ENCODE results near the gene NHLRC4. TPM values are rescaled to one million over a fixed set of nuclear protein-coding genes. Genes with fewer than 3 reads are reported as not detected.
A peak's percentile ranks its signal among the peaks of the same experiment; 100 is the strongest.

NHLRC4 gene
- total RNA-seq, 2 experiments from 2014 or later = 0.60 to 0.67 TPM

- no peak for DNase-seq
- CTCF ChIA-PET = no interaction called here
- no peaks in the 10 kb centered on the region for H3K9me3 Mint-ChIP-seq
- no peaks in the 10 kb centered on the region for H3K27me3 Mint-ChIP-seq (ENCODE audit: low read depth)
- H3K27ac Mint-ChIP-seq = no peak overlapping the region
- no peak overlapping the region for H3K4me3 Mint-ChIP-seq
- peaks cover 4% of the 10 kb centered on the region for H3K36me3 Mint-ChIP-seq (ENCODE audit: low read depth)
- intact Hi-C loops (cut with micrococcal nuclease) = no loop called here
- peaks cover 4% of the 10 kb centered on the region for H3K4me1 Mint-ChIP-seq (ENCODE audit: low read depth)
These were observed 31.9 kb upstream of the NHLRC4 start for GRCh38 chr16:534856-535445.

DNA sequence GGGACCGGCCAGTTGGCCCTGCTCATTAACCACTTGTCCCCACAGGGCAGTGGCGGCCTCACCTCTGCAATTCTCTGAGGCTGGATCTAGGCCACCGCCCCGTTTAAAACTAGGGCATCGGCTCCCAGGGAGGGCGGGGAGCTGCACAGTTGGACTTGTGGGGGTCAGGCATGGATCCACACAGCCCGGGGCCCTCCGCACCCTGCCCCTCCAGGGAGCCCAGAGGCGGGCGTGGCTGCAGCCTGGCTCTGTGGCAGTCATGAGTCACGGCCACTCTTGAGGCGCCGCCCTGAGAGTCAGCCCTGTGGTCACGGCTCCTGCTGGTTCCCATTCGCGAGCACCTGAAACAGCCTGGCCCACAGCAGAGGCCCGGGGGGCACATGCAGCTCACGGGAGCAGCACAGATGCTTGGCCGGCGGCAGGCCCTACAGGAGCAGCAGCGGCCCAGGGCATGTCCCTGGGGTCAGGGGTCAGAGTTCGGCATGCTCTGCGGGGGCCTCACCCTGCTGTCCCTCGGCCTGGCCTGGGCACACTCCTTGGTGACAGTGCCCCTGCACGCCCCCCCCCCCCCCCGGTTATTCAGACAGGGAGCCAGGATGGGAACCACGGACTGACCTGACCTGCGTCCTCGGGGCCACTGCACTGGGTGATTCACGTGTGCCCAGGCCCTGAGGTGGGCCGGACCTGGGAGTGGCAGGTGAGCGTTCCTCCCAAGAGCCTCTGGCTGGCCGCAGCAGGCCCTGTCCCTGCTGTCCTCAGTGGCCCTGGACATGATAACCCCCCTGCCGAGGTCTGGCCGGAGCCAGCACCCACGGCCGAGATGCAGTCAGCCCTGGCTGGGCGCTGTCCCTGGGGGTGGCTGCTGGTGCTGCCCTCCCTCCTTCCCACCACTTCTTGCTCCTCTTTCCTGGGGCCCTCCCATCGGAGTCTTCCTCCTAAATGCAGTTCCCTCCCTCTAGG is 31.1 kb upstream of the NHLRC4 start:
- intact Hi-C loops (cut with micrococcal nuclease) = no loop called here
- peaks cover 4% of the 10 kb centered on the region for H3K36me3 Mint-ChIP-seq (ENCODE audit: low read depth)
- no peak for DNase-seq
- CTCF ChIA-PET = no interaction called here
- no peak overlapping the region for H3K27ac Mint-ChIP-seq
- no peaks in the 10 kb centered on the region for H3K4me1 Mint-ChIP-seq (ENCODE audit: low read depth)
- no peak overlapping the region for H3K4me3 Mint-ChIP-seq
- H3K9me3 Mint-ChIP-seq = no peaks in the 10 kb centered on the region
- H3K27me3 Mint-ChIP-seq (ENCODE audit: low read depth) = no peaks in the 10 kb centered on the region

DNA sequence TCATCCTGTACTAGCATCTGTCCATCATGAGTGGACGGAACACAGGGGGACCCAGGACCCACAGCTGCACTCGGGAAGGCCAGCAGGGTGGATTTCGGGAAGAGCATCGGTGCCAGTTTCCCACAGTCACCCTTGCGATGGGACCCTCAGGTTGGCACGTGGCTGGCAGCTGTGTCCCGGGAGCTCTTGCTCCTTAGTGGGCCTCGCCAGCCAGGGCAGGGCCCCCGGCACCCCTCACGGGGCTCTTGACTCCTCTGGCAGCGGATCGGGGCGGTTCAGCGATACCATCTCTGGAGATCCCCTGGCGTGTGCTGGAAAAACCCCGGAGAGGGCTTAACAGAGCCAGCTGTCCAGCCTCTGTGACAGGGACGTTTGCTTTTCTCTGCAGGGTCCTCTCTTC is 30.1 kb upstream of the NHLRC4 start:
- H3K9me3 Mint-ChIP-seq = no peaks in the 10 kb centered on the region
- peaks cover 4% of the 10 kb centered on the region for H3K36me3 Mint-ChIP-seq (ENCODE audit: low read depth)
- CTCF ChIA-PET = no interaction called here
- no peak overlapping the region for H3K27ac Mint-ChIP-seq
- H3K4me1 Mint-ChIP-seq (ENCODE audit: low read depth) = no peaks in the 10 kb centered on the region
- H3K27me3 Mint-ChIP-seq (ENCODE audit: low read depth) = no peaks in the 10 kb centered on the region
- intact Hi-C loops (cut with micrococcal nuclease) = no loop called here
- no peak for DNase-seq
- H3K4me3 Mint-ChIP-seq = no peak overlapping the region

DNA sequence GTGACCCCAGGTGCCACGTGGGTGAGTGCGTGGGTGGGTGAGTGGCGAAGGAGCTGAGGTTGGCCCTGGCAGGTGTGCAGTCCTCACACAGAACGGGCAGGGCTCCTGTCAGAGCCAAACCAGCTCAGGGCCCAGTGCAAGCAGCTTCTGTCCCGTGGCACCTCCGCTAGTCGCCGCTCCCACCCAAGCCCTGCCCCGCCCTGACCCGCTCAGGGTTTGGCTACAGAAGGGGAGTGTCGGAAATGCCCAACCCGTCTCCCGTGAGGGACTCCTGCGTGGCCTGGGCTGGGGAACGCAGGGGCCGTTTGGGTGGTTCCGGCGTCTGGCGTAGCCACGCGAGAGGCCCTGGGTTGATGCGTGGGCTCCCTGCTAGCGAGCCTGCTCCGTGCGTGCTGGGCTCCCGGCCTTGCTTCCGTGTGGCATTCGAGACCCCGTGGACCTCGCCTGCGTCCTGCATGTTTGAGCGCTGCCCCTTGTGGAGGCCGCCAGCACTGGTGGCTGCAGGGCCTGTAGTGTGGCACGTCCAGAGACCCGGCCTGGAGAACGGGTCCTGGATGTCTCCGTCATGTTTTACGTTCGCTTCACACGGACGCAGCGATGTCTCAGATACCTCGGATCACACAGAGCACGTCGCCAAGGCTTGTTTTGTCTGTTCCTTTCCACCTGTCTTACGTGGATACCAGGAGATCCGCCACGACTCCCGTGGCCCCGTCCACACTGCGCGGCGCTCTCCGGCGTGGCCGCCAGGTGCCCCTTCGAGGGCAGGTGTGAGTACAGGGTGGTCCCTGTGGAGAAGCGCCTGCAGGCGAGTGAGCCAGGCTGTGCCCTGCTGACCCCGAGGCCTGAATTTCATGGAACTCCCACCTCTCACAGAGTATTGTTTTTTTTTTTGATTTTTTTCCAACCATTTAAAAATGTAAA is 29.1 kb upstream of the NHLRC4 start:
- Mint-ChIP-seq H3K4me1 (ENCODE audit: low read depth) (no peaks in the 10 kb centered on the region), H3K9me3 (no peaks in the 10 kb centered on the region), H3K36me3 (ENCODE audit: low read depth) (peaks cover 8% of the 10 kb centered on the region), H3K27me3 (ENCODE audit: low read depth) (no peaks in the 10 kb centered on the region), H3K4me3 (no peak overlapping the region), H3K27ac (no peak overlapping the region)
- CTCF ChIA-PET = no interaction called here
- intact Hi-C loops (cut with micrococcal nuclease) = no loop called here
- DNase-seq = no peak

DNA sequence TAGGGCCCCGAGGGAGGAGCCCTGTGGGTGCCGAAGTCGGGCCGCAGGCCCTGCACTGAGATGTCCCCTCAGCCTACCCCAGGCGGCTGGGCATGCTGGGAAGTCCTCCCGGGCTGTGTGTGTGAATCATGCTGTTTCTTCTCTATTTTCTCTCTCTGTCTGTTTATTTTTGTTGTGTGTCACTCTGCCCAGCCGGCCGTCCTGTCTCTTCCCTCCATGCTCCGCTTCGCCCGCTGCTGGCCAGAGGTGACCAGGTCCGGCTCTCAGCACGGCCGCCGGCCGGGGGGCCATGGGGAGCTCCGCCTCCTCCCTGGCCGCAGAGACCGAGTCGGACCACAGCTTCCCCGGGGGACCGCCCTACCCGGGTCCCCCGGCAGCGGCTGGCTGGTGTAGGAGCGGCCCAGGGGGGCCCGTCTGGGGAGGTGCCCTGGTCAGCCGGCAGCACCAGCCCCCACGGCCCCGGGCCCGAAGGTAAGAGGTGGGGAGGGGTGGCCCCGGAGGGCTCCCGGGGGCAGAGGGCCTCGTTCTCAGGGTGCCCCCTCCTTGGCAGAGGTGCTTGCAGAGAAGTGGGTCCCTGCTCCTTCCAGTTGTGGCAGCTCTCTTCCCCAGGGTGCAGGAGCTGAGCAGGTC is 26.8 kb upstream of the NHLRC4 start:
- H3K9me3 Mint-ChIP-seq = no peaks in the 10 kb centered on the region
- intact Hi-C loops (cut with micrococcal nuclease) = no loop called here
- CTCF ChIA-PET = no interaction called here
- no peak overlapping the region for H3K27ac Mint-ChIP-seq
- no peaks in the 10 kb centered on the region for H3K27me3 Mint-ChIP-seq (ENCODE audit: low read depth)
- H3K36me3 Mint-ChIP-seq (ENCODE audit: low read depth) = peaks cover 8% of the 10 kb centered on the region
- peaks cover 2% of the 10 kb centered on the region for H3K4me1 Mint-ChIP-seq (ENCODE audit: low read depth)
- no peak overlapping the region for H3K4me3 Mint-ChIP-seq
- no peak for DNase-seq

DNA sequence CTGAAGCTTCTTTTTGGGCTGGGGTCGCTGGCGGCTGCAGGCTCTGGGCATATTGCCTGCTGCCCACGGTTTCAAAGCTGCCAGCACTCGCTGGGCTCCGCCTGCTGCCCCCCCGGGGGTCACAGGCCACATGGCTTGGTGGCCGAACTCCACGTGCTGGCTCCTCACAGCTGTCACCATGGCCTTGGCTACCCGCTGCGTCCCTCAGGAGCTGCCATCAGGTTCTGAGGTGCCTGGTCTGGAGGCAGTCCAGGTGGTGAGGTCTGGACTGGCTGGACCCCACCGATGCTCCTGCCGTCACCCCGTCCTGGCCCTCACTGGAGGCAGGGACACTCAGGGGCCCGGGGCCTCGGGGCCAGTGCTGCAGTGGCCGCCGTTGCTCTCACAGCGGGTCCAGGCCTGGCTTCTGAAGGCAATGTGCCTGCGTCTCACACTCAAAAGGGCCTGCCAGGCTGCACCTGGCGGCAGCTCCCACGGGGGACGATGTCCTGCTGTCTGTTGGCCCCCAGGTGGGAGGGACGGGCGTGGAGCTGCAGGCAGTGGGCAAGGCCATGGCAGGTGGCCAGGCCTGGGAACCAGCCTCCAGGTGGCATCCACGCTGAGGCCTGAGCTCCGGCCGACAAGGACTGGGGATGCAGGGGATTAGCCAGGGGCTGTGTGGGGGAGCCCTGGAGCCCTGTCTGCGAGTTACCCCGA is 26.0 kb upstream of the NHLRC4 start:
- no peak overlapping the region for H3K27ac Mint-ChIP-seq
- intact Hi-C loops (cut with micrococcal nuclease) = no loop called here
- peaks cover 2% of the 10 kb centered on the region for H3K4me1 Mint-ChIP-seq (ENCODE audit: low read depth)
- CTCF ChIA-PET = no interaction called here
- no peak for DNase-seq
- peaks cover 8% of the 10 kb centered on the region for H3K36me3 Mint-ChIP-seq (ENCODE audit: low read depth)
- H3K4me3 Mint-ChIP-seq = no peak overlapping the region
- H3K27me3 Mint-ChIP-seq (ENCODE audit: low read depth) = no peaks in the 10 kb centered on the region
- no peaks in the 10 kb centered on the region for H3K9me3 Mint-ChIP-seq

DNA sequence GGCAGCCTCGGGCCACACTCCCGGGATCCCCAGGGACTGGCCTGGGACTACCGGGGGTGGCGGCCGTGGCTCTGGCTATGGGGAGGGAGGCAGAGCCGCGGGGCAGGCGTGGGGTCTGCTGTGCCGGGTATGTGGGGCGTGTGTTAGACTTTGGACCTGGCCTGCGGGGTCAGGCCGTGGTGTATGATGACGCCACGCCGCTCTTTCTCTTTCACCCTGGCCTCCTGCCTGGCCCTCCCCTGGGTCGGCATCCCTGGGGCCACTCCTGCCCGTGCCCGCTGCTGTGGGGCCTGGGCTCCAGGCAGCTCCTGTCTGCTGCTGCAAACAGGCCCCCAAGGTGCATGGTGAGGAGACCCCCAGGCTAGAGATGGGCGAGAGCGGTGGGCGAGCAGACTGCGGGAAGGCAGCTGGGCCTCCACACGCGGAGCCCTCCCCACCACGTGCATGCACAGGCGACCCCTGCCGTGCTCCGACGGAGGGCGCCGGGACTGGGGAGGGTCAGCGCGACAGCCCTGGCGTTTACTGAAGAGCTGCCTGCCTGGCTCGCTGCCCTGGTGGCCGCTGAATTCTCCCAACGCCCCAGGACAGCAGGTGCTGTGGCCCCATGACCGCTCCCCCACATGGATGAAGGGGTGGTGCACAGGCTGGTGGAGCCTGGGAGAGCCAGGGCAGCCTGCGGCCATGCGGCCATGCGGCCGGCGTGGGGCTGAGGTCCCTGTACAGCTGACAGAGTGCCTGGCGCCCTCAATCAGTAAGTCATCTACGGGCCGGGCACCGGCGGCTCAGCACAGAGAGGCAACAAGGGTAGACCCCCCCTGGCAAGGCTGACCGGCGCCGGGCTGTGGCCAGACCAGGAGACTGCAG is 23.3 kb upstream of the NHLRC4 start:
- Mint-ChIP-seq H3K27me3 (ENCODE audit: low read depth) (no peaks in the 10 kb centered on the region), H3K27ac (no peak overlapping the region), H3K4me1 (ENCODE audit: low read depth) (peaks cover 2% of the 10 kb centered on the region), H3K4me3 (no peak overlapping the region), H3K36me3 (ENCODE audit: low read depth) (peaks cover 7% of the 10 kb centered on the region), H3K9me3 (no peaks in the 10 kb centered on the region)
- CTCF ChIA-PET = interaction anchor here (0.6 kb wide), 1 partner anchor 93 kb away, joined by 3 read pairs; the partner anchor contains the start of gene METTL26
- no peak for DNase-seq
- intact Hi-C loops (cut with micrococcal nuclease) = no loop called here

GRCh38 chr16:544517-544916 is 22.3 kb upstream of the NHLRC4 start:
- H3K27ac Mint-ChIP-seq = no peak overlapping the region
- no peak for DNase-seq
- CTCF ChIA-PET = interaction anchor here (0.6 kb wide), 1 partner anchor 92 kb away, joined by 3 read pairs; the partner anchor contains the start of gene METTL26

GRCh38 chr16:546909-547770 is 19.7 kb upstream of the NHLRC4 start:
- DNase-seq = peak; percentile 62
- Mint-ChIP-seq H3K4me3 (no peak overlapping the region), H3K36me3 (ENCODE audit: low read depth) (peaks cover 4% of the 10 kb centered on the region), H3K27ac (no peak overlapping the region), H3K9me3 (no peaks in the 10 kb centered on the region), H3K27me3 (ENCODE audit: low read depth) (no peaks in the 10 kb centered on the region), H3K4me1 (ENCODE audit: low read depth) (peaks cover 2% of the 10 kb centered on the region)
- intact Hi-C loops (cut with micrococcal nuclease) = no loop called here
- CTCF ChIA-PET = no interaction called here

More at GRCh38 chr16:544517-544916, 22.3 kb upstream of the NHLRC4 start:
- Mint-ChIP-seq H3K27me3 (ENCODE audit: low read depth) (no peaks in the 10 kb centered on the region), H3K4me3 (no peak overlapping the region), H3K4me1 (ENCODE audit: low read depth) (peaks cover 2% of the 10 kb centered on the region), H3K9me3 (no peaks in the 10 kb centered on the region), H3K36me3 (ENCODE audit: low read depth) (peaks cover 5% of the 10 kb centered on the region)
- intact Hi-C loops (cut with micrococcal nuclease) = no loop called here

DNA sequence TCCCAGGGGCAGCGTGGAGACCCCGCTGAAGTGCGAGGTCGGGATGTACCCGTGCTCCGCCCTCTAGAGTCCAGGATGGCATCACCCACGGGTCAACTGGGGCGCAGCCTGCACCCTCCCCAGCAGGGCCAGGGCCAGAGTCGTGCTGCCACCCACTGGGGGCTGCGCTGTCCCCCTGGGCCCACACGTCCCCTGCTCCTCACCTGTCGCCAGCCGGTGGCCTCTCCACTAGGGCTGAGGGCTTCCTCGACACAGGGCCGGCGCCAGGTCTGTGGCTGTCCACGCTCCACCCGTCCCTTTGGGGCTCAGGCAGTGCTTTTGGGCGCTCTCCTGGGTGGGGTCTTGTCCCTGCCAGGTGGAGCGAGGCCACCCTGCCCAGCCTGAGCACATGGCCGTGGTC is 18.2 kb upstream of the NHLRC4 start:
- intact Hi-C loops (cut with micrococcal nuclease) = no loop called here
- DNase-seq = no peak
- Mint-ChIP-seq H3K4me3 (no peak overlapping the region), H3K4me1 (ENCODE audit: low read depth) (peaks cover 2% of the 10 kb centered on the region), H3K9me3 (no peaks in the 10 kb centered on the region), H3K27me3 (ENCODE audit: low read depth) (no peaks in the 10 kb centered on the region), H3K27ac (no peak overlapping the region), H3K36me3 (ENCODE audit: low read depth) (no peaks in the 10 kb centered on the region)
- CTCF ChIA-PET = no interaction called here

Data from activated naive CD4-positive, alpha-beta T cell treated with anti-CD3 and anti-CD28 coated beads for 36 hours (primary cell).